Activated naive CD4-positive, alpha-beta T cell treated with anti-CD3 and anti-CD28 coated beads for 36 hours (primary cell): Measurements from ENCODE around the gene ARHGEF10L. TPM values are rescaled to one million over a fixed set of nuclear protein-coding genes. Genes with fewer than 3 reads are reported as not detected.

ENCODE experiments used
- CTCF ChIA-PET: fragments of 350-600 bp; sonication (Branson Sonifier 250); formaldehyde crosslinking; loops from one replicate; lab custom pipeline; 2021; ENCODE audit warnings: antibody characterized with exemption; lab: Charles Lee
- DNase-seq: peaks from one replicate; pipeline ENCODE4 v3.0.0-alpha.2; 2020
- H3K27ac Mint-ChIP-seq: one replicate; pipeline ENCODE4 v1.8.0; 2021; ENCODE audit warnings: mild to moderate bottlenecking, mixed read lengths
- H3K27me3 Mint-ChIP-seq: one replicate; pipeline ENCODE4 v1.8.0; 2021; ENCODE audit warnings: low read depth, mixed read lengths
- H3K36me3 Mint-ChIP-seq: one replicate; pipeline ENCODE4 v1.8.0; 2021; ENCODE audit warnings: low read depth, mixed read lengths
- H3K4me1 Mint-ChIP-seq: one replicate; pipeline ENCODE4 v1.8.0; 2021; ENCODE audit warnings: low read depth, mixed read lengths
- H3K4me3 Mint-ChIP-seq: one replicate; pipeline ENCODE4 v1.8.0; 2021; ENCODE audit warnings: mild to moderate bottlenecking, moderate library complexity, mixed read lengths
- H3K9me3 Mint-ChIP-seq: one replicate; pipeline ENCODE4 v1.8.0; 2021; ENCODE audit warnings: mixed read lengths
- intact Hi-C: fragments of 100-400 bp; cut with micrococcal nuclease; formaldehyde crosslinking; loops from one replicate; pipeline ENCODE4 v1.15.1; 2023
- total RNA-seq, 2 experiments: library from RNA; stranded (reverse); gene quantifications; one replicate each; pipeline ENCODE4 v1.2.3, GENCODE V29; 2021

Gene ARHGEF10L
- total RNA-seq, 2 experiments from 2014 or later, result not detected

DNA sequence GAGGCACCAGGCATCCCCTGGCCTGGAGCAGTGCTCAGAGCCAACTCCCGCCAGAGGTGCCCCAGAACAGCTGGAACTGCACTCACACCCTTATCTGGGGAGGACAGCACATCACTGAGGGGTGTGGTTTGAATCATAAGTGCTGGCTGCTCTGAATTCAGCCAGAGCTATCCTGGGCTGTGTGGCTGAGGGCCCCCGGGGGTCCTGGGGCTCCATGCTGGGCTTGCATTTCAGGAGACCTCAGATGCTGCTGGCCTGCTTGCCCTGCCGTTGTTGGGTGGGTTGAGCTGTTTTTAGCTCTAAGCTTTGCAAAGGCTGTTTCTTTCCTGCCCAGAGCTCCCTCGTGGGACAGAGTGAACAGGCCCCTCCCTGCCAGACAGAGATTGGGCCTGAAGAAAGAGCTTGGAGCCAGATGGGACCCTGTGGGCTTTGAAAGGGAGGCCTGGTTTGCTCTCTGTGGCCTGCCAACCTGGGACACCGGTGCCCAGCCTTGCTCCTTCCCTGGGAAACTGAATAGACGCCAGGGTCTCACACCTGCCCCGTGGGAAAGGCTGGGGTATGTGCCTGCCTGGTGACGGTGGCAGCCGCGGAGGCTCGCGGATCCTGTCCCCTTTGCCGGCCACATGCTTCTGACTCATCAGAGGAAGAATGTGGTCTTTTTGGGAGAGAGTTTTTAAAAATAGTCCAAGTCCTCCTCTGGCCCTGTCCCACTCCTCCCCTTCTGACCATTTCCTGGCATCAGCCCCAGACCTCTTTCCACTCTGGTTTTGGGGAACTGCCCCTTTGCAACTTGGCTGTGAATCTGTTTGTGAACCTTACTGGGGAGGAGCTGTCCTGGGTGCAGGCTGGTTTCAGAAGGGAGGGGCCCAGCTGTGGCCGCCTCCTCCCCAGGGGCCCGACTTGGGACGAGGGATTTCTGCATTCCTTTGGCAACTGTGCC is 30.0 kb downstream of the ARHGEF10L start:
- Mint-ChIP-seq H3K9me3 (no peaks in the 10 kb centered on the region), H3K4me1 (no peaks in the 10 kb centered on the region), H3K27me3 (peaks cover 4% of the 10 kb centered on the region), H3K4me3 (no peak overlapping the region), H3K27ac (no peak overlapping the region), H3K36me3 (no peaks in the 10 kb centered on the region)
- DNase-seq, result no peak
- intact Hi-C loops, result no loop called here
- CTCF ChIA-PET, result no interaction called here

DNA sequence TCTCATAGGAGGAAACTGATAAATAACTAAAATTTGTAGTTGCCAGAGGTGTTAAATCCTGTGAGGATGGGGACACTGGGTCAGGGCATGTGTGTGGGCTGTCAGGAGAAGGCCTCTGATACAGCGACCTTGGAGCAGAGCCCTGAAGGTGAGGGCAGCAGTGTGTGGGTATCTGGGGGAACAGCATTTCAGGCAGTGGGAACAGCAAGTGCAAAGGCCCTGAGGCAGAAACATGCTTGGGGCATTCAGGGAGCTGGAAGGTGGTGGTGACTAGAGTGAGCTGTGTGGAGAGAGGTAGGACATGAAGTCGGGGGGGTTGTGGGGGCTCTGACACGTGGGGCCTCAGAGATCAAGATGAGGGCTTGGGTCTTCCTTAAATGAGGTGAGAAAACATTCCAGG is 30.7 kb downstream of the ARHGEF10L start:
- no peak for DNase-seq
- Mint-ChIP-seq H3K27ac (no peak overlapping the region), H3K36me3 (no peaks in the 10 kb centered on the region), H3K27me3 (peaks cover 4% of the 10 kb centered on the region), H3K4me1 (no peaks in the 10 kb centered on the region), H3K4me3 (no peak overlapping the region), H3K9me3 (no peaks in the 10 kb centered on the region)
- CTCF ChIA-PET, result no interaction called here
- intact Hi-C loops, result no loop called here

DNA sequence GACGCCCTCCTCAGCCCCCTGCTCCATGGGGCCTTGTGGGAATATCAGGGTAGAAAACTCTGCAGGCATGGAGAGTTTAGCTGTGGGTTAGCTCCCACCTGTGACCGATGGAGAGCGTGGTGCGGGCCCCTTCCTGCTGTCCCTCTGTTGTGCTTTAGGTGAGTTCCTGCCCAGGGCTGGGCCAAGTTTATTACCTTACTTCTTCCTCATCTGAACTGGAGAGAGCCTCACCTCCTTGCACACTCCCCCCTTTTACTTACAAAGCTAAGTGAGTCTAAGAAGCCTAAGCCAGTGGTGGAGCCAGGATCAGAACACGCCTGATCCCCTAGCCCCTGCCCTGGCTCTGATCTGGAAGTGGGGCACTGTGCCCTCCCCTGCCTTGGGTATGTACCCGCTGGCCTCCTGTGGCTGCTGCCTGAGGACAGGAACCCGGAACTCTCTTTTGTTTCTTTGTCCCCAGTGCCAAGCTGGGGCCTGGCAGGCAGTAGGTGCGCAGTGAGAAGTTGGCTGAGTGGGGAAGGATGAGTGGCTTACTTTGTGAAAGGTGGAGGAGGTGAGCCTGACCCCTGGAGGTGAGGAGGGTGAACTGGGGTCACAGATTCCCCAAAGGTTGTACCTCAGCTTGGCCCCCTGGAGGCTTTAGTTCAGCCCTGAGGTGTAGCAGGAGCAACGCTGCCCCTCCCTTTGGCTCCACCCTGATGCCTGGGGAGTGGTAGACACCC is 32.9 kb downstream of the ARHGEF10L start:
- Mint-ChIP-seq H3K27me3 (peaks cover 4% of the 10 kb centered on the region), H3K4me3 (no peak overlapping the region), H3K36me3 (no peaks in the 10 kb centered on the region), H3K27ac (no peak overlapping the region), H3K9me3 (no peaks in the 10 kb centered on the region), H3K4me1 (no peaks in the 10 kb centered on the region)
- intact Hi-C loops, result no loop called here
- DNase-seq, result peak; percentile 8
- CTCF ChIA-PET, result interaction anchor here (1.9 kb wide), 1 partner anchor 35 kb away, joined by 4 read pairs; no protein-coding TSS in a partner anchor

DNA sequence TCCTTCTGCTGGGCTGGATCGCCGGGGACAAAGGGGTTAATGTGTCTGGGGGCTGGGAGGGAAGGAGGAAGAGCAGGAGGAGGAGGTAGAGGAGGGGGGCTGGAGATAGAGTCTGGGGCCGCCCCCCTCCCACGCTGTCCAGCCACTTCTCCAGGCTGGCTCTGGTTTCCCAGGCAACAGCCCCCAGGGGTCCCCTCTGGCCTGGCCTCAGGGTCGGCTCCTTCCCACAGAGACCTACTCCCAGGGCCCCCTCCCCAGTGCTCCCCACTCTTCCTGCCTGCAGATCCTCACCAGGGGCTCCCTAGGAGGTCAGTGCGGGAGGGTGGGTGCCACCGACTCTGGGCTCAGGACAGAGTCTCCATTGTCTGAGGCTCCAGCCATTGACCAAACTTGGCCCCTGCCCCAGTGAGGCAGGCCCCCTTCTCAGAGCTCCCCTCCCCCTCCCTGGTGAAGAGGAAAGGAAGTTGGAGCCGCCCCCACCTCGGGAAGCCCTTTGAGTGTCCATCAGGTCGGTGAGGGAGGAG is 34.1 kb downstream of the ARHGEF10L start:
- CTCF ChIA-PET, result interaction anchor here (0.6 kb wide), 1 partner anchor 79 kb away, joined by 3 read pairs; no protein-coding TSS in a partner anchor
- H3K4me3 Mint-ChIP-seq, result no peak overlapping the region
- no peaks in the 10 kb centered on the region for H3K36me3 Mint-ChIP-seq
- no peaks in the 10 kb centered on the region for H3K4me1 Mint-ChIP-seq
- no peak overlapping the region for H3K27ac Mint-ChIP-seq
- intact Hi-C loops, result no loop called here
- H3K9me3 Mint-ChIP-seq, result no peaks in the 10 kb centered on the region
- peaks cover 4% of the 10 kb centered on the region for H3K27me3 Mint-ChIP-seq
- no peak for DNase-seq

DNA sequence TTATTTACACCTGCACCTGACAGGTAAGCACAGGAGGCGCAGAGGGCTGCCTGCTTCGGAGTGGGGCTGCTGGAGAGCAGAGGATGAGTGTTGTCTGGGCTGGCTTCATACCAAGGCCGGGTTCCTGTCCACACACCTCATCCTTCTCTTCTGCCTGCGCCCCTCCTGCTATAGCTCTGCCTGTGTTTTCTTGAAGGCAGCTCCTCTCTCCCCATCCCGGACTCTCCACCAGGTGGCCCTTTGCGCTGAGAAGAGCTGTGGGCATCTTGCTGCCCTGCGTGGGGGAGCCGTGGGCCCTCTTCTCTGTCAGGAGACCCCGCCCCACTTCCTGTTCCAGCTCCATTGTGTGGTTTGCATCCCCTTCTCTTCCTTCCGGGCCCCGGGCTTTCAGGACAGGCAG is 35.0 kb downstream of the ARHGEF10L start:
- DNase-seq, result no peak
- CTCF ChIA-PET, result interaction anchor here (0.9 kb wide), 2 partner anchors 72 to 80 kb away, joined by 3 read pairs; no protein-coding TSS in a partner anchor
- H3K4me3 Mint-ChIP-seq, result no peak overlapping the region

DNA sequence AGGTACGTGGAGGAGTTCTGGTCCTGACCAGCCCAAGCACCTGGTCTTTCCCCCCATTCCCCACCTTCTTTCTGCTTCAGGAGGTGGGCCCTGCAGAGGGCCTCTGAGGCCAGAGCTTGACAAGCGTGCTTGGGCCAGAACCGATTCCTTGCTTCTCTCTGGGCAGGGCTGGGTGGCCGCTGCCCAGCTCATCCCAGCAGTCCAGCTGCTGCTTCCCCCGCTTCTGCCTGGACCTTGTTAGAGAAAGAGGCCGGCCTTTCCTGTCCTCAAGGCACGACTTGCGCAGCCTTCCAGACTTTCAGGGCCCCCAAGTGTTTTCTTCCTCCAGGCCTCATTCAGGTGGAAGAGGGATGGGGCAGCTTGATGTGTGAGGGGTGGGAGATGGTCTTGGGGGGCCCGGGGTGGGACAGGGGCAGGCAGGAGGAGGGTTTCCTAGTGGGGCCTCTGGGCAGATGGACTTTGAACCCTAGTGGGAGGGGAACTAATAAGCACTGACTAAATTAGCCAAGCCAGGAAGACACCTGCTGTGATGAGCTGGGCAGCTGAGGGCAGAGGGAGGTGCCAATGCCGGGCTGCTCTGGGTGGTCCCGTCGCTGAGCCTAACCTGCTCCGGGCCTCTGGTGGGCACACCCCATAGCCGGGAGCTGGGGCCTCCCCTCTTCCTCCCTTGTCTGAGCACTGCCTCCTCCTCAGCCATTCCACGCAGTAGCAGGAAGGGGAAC is 36.5 kb downstream of the ARHGEF10L start:
- intact Hi-C loops, result no loop called here
- H3K27ac Mint-ChIP-seq, result no peak overlapping the region
- H3K9me3 Mint-ChIP-seq, result no peaks in the 10 kb centered on the region
- CTCF ChIA-PET, result interaction anchor here (0.6 kb wide), 1 partner anchor 79 kb away, joined by 4 read pairs; no protein-coding TSS in a partner anchor
- peaks cover 2% of the 10 kb centered on the region for H3K4me1 Mint-ChIP-seq
- H3K27me3 Mint-ChIP-seq, result no peaks in the 10 kb centered on the region
- no peak for DNase-seq
- H3K36me3 Mint-ChIP-seq, result no peaks in the 10 kb centered on the region
- no peak overlapping the region for H3K4me3 Mint-ChIP-seq

More for the DNA sequence above, 35.0 kb downstream of the ARHGEF10L start:
- Mint-ChIP-seq H3K9me3 (no peaks in the 10 kb centered on the region), H3K4me1 (no peaks in the 10 kb centered on the region), H3K36me3 (no peaks in the 10 kb centered on the region), H3K27me3 (peaks cover 2% of the 10 kb centered on the region), H3K27ac (no peak overlapping the region)
- intact Hi-C loops, result no loop called here

DNA sequence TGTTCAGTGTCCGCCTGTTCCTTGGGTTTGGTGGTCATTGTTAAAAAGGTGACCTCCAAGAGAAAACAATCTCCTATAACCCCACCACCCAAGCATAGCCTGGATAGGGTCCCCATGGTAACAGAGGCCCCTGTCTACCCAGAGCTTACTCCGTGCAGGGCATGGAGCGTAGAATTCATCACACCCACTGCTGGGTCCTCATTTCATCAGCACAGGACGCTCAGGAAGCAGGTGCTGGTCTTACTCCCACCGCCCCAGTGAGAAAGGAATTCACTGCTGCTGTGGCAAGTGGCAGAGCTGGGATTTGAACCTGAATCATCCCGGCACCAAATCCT is 37.0 kb downstream of the ARHGEF10L start:
- intact Hi-C loops, result no loop called here
- no peak for DNase-seq
- H3K9me3 Mint-ChIP-seq, result no peaks in the 10 kb centered on the region
- H3K4me1 Mint-ChIP-seq, result peaks cover 4% of the 10 kb centered on the region
- CTCF ChIA-PET, result no interaction called here
- H3K27me3 Mint-ChIP-seq, result no peaks in the 10 kb centered on the region
- no peak overlapping the region for H3K27ac Mint-ChIP-seq
- no peaks in the 10 kb centered on the region for H3K36me3 Mint-ChIP-seq
- no peak overlapping the region for H3K4me3 Mint-ChIP-seq

- CTCF ChIA-PET, result interaction anchor here (0.9 kb wide), 1 partner anchor 83 kb away, joined by 3 read pairs; no protein-coding TSS in a partner anchor
- H3K4me1 Mint-ChIP-seq, result peaks cover 6% of the 10 kb centered on the region
- no peak overlapping the region for H3K4me3 Mint-ChIP-seq
- DNase-seq, result no peak
- no peak overlapping the region for H3K27ac Mint-ChIP-seq
- intact Hi-C loops, result no loop called here
- H3K27me3 Mint-ChIP-seq, result no peaks in the 10 kb centered on the region
- no peaks in the 10 kb centered on the region for H3K36me3 Mint-ChIP-seq
- no peaks in the 10 kb centered on the region for H3K9me3 Mint-ChIP-seq
These were observed 38.4 kb downstream of the ARHGEF10L start for GRCh38 chr1:17577907-17578297.

DNA sequence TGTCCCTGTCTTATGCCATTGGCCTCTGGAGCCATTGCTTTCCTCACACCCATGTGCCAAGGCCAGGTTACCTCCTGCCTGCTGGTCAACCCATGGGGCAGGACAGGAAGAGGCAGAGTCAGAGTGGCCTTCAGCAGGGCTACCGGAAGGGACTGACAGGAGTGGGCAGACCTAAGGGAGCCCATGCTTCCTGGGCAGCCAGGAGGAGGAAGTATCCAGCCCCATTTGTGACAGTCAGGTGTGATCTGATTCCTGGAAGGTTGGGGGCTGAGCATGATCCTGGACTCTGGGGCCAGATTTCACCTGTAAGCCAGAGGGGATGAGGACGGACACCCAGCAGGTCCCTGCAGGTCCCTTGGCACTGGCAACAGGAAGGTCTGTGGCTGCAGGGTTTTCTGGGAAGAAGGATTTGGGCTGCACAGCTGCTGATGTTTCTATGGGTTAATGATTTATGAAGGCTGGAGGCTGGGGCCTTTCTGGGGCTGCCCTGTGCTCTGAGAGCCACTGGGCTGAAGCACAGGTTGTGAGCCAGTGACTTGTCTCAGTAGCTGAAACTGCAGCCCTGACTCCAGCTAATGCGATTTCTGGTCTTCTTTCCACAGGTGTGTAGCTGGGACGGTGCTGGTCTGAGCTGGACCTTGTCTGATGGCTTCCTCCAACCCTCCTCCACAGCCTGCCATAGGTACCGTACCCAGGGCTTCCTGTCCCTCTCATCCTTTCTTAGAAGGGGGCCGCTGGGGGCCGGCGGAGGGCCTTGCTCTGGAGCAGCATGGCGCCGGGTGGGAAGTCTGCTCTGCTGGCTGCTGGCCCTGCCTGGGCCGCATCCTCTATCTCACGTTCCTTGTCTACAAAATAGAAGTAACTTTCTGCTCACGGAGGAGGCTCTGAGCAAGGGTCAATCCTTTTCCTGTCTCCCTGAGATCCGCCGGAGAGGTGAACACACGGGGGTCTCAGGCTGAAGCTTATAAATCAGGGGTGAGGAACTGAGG is 40.7 kb downstream of the ARHGEF10L start:
- CTCF ChIA-PET, result no interaction called here

DNA sequence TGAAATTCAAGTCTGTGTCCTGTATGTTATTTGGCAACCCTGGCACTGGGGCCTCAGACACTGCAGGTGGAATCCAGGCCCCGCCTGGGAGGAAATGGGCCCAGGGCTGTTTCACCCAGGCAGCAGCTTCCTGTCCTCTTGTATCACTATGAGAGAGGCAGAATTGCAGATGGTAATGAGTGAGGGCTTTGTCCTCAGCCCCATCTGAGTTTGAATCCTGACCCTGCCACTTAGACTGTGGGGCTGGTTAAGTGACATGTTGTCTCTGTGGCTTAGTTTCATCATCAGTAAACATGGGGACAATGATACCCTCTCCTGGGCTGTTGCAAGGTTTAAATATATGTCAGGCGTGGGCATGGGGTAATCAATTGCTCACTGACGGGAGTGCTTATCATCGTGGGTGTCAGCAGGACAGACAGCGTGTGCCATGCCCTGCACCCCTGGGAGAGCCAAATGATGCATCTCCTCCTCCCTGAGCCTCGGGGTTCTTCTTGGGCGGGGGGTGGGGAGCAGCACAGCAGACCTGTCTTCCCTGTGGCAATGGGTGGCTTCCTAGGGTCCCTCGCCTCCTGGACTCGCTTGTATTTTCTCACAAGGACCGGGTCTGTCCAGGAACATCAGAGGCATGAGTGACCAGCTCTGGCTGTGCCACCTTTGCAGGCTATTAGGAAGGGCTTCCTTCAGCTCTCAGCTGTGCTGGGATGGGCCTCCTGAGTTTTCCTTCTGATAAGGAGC is 42.1 kb downstream of the ARHGEF10L start:
- intact Hi-C loops, result no loop called here
- peak; percentile 44 for DNase-seq
- Mint-ChIP-seq H3K27me3 (no peaks in the 10 kb centered on the region), H3K27ac (no peak overlapping the region), H3K4me1 (peaks cover 6% of the 10 kb centered on the region), H3K9me3 (no peaks in the 10 kb centered on the region), H3K4me3 (no peak overlapping the region), H3K36me3 (no peaks in the 10 kb centered on the region)
- CTCF ChIA-PET, result interaction anchor here (0.5 to 0.6 kb wide), 2 partner anchors 25 kb away, joined by 3 read pairs; no protein-coding TSS in a partner anchor

More for the DNA sequence above, 40.7 kb downstream of the ARHGEF10L start:
- H3K27ac Mint-ChIP-seq, result no peak overlapping the region
- peaks cover 6% of the 10 kb centered on the region for H3K4me1 Mint-ChIP-seq
- no peak for DNase-seq
- no peaks in the 10 kb centered on the region for H3K27me3 Mint-ChIP-seq
- H3K36me3 Mint-ChIP-seq, result no peaks in the 10 kb centered on the region
- H3K9me3 Mint-ChIP-seq, result no peaks in the 10 kb centered on the region
- H3K4me3 Mint-ChIP-seq, result no peak overlapping the region
- intact Hi-C loops, result no loop called here
